DMS53 treated with DMSO at 0.1 percent for 48 hours (cell line): Measurements from ENCODE around the gene GOLGA6L10.
"Not testable (repeated sequence)": the region's sequence is repeated elsewhere in the genome, so short reads cannot be mapped to it uniquely, and the experiment has no call there.

Source experiments
- DNase-seq: peaks from one replicate; lab custom pipeline; 2025; ENCODE audit not compliant: unreplicated experiment; lab: John Stamatoyannopoulos, UW

Gene GOLGA6L10

GRCh38 chr15:82319522-82320278, 29.6 kb downstream of the GOLGA6L10 start:
- not testable (repeated sequence) for DNase-seq

DNA sequence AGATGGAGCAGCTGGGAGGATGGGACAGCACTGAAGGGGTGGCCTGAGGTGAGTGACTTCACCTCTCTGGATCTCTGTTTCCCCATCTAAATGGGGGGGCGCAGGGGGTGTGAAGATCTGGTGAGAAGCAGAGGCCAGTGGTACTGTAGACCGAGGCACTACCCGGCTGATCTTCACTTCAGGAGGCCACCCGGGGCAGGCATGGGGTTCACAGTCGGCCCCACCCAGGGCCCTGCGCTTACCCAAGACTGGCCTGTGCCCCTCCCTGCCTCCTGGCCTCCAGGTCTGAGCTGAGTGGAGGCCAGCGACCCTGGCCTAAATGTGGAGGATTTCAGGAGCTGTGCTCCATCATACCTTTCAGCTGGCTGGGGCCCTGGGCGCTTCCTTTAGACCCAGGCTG, 31.0 kb downstream of the GOLGA6L10 start:
- not testable (repeated sequence) for DNase-seq

DNA sequence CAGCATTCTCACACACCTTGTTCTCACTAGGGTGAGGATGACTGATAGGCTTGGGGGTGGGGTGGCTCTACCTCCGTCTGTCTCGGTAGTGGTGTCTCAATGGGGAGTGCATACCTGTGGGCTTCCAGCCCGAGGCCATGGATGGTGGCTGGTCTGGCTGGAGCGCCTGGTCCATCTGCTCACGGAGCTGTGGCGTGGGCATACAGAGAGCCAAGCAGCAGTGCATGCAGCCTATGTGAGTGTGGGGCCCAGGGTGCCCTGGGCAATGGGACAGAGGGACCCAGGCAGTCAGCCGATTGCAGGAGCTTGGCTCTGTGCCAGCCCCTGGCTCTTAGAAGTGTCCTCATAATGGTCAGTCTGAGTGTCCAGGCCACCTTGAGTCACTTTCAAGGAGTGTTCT, 31.8 kb downstream of the GOLGA6L10 start:
- not testable (repeated sequence) for DNase-seq

DNA sequence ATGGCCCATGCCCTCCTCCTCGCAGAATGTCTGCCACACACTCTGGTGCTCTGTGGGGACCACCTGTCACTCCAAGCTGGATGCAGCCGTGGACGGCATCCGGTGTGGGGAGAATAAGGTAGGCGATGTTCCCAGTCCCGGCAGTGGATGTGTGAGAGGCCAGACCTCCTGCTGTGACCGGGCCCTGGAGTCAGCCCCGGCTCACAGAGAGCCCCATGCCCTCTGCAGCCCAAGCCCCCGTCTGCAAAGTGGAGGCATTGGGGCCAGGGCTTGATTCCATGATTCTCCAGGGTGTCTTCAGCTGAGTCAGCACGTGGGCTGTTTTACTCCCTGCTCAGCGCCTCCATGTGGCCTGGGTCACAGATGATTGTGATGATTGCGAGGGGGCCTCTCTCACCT, 32.2 kb downstream of the GOLGA6L10 start:
- no peak for DNase-seq

GRCh38 chr15:82316247-82317090, 32.8 kb downstream of the GOLGA6L10 start:
- not testable (repeated sequence) for DNase-seq

DNA sequence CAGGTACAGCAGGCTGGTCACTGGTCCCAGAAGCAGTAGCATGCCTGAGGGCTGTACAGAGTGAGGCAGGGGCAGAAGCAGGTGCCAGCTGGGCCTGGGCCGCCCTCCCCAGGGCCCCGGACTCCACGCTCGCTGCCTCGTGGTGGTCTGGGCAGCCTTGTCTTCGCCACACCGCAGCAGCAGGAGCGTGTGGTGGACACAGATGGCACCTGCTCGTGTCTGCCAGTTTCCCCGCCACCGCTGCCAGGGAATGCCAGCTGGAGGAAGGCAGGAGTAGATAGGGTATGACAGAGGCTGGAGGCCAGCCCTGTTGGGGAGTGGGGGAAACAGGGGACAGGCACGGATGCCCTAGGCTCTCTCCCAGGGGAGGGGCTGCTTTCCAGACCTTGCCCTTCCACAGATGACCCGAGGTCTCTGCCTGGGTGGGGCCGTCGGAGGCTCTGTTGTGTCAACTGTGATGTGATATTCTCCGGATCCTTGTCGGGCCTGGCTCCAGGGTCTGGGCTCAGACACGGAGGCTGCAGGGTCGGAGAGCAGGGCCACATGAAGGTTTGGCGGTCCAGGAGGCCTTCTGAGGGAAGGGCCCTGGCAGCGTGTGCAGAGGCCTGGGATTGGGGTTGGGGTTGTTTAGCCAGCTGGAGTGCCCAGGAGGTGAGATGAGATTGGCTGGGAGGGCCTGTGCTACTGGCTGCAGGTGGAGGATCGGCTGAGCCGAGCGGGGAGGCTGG, 33.6 kb downstream of the GOLGA6L10 start:
- DNase-seq = no peak

- no peak for DNase-seq
Measured at GRCh38 chr15:82314769-82315518, 34.3 kb downstream of the GOLGA6L10 start.

DNA sequence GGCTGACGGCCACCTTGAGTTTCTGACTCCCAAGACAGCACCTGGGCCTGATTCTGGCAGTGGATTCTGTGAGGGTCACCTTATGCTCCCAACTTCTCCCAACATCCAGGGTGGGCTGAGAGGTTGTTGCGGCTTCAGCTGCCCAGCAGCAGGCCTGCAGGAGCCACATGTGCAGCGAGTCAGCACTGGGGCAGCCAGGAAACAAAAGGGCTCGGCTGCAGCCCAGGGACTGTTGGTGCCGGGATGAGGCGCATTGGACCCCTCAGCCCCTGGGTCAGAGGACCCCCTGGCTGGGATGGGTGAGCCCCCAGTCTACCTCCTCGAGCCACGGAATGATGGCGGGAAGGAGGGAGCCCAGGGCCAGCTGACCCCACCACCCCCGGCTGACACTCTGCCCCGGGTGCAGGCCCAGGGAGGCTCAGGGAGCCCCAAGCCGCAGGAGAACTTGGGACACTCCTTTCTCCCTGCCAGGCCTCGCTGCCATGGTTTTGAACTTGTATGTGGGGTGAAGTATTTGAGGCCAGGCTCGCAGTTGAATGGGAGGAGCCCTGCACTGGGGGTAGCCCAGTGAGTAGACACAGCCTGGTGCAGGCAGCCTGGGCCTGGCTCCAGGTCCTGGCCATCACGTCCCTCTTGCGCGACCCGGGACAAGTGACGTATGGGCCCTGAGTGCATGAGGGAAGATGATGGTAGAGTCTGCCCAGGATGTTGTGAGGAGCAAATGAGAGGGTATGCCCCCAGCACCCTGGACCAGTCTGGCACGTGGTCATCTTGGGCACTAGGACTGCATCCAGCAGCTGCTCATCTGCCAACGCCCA, 35.1 kb downstream of the GOLGA6L10 start:
- not testable (repeated sequence) for DNase-seq

GRCh38 chr15:82313446-82313845, 35.8 kb downstream of the GOLGA6L10 start:
- no peak for DNase-seq

DNA sequence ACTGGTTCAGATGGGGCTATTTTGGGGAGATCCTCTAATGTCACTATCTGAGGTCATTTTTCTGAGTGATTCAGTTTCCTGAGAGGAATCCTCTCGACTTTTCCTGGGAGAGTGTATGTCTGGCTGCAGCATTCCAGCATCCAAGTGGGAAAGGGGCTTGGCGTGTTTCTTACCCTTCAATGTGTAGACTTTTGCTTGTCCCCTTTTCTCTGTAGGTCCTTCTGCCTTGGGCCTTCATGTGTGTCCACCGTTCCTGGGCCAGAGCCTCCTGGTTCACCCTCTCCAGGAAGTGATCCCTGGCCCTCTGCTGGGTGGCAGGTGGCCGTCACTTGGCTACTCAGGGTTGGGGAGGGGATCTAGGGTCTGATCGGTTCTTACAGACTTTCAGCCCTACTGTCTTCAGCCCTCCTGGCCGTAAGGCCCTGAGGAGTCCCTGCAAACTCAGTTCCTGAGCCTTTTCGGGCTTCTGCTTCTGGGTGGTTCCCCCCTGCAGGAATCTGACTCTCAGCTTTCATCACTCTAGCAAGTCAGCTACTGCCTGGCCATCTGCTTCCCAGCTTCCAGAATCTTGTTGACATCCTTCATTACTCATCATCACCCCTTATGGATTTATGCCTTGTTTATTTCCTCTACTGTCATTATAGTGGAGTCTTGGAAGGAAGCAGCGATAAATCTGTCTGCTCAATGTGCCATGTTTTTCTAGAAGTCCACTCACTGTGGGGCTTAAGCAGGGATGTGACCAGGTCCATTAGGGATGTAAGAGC, 36.5 kb downstream of the GOLGA6L10 start:
- DNase-seq = no peak

DNA sequence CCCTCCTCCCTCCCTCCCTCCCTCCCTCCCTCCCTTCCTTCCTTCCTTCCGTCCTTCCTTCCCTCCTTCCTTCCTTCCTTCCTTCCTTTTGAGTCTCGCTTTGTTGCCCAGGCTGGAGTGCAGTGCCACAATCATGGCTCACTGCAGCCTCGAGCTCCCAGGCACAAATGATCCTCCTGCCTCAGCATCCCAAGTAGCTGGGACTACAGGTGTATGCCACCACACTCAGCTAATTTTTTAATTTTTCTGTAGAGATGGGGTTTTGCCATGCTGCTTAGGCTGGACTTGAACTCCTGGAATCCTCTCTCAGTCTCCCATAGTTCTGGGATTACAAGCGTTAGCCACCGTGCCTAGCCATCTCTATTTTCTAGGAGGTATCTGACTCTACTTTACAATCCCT, 38.0 kb downstream of the GOLGA6L10 start:
- not testable (repeated sequence) for DNase-seq

- no peak for DNase-seq
Measured at GRCh38 chr15:82309802-82310201, 39.5 kb downstream of the GOLGA6L10 start.

- no peak for DNase-seq
Measured at GRCh38 chr15:82307714-82308081, 41.6 kb downstream of the GOLGA6L10 start.

DNA sequence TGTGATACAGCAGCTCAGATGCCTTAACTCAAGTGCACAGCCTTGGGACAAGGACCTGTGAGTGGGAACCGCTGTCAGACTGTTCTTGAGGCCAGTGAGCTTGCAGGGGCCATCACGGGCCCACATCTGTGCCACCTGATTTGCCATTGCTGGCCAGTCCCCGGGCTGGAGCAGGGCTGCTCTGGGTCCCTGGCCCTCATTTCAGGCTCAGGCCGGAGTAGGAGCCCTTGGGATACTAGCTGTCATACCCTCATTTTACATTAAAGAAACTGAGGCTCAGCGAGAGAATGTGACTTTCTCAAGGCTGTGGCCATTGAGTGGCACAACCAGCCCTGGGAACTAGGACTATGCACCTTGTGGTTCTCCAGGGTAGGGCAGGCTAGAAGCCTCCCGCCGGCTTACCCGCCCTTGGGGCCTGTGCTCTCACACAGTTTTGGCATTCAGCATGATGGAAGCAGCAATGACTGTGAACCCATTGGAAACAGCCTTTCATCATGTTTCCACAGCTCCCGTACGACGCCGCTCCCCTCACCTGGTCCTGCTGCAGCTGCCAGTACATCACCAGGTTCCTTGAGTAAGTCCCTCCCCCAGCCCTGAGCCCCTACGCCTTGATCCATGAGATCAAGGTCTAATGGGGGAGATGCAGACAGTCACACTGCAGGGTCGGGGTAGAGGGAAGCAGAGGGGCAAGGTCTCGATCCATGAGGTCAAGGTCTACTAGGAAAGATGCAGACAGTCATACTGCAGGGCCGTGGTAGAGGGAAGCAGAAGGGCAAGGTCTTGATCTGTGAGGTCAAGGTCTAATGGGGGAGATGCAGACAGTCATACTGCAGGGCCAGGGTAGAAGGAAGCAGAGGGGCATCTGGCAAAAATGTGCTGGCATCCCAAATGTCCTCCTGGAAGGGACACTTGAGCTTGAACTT, 42.2 kb downstream of the GOLGA6L10 start:
- DNase-seq = no peak

- DNase-seq = no peak
Measured at GRCh38 chr15:82305621-82306048, 43.6 kb downstream of the GOLGA6L10 start.

DNA sequence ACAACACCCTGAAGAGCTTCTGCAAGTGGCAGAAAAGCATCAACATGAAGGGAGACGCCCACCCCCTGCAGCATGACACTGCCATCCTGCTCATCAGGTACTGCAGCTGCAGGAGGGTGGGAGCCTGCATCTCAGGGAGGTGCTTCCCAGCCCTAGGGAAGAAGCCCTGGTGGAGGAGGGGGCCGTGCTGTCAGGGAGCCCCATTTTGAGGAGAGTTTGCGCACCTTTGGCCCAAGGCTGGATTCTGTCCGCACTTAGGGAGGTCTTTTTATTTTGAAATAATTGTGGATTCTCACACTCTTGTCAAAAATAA, 44.5 kb downstream of the GOLGA6L10 start:
- DNase-seq = no peak

- DNase-seq = no peak
Measured at GRCh38 chr15:82303956-82304777, 45.1 kb downstream of the GOLGA6L10 start.
